Measurements from ENCODE around the gene MRPL11. TPM values are rescaled to one million over a fixed set of nuclear protein-coding genes. Genes with fewer than 3 reads are reported as not detected.
A peak's percentile ranks its signal among the peaks of the same experiment; 100 is the strongest.

MRPL11 gene
- total and polyA plus RNA-seq, 2 of the 13 experiments (the other 11 are each of a cell fraction or from before 2014, with no cell fraction given) = 72.9 to 176 TPM

DNA sequence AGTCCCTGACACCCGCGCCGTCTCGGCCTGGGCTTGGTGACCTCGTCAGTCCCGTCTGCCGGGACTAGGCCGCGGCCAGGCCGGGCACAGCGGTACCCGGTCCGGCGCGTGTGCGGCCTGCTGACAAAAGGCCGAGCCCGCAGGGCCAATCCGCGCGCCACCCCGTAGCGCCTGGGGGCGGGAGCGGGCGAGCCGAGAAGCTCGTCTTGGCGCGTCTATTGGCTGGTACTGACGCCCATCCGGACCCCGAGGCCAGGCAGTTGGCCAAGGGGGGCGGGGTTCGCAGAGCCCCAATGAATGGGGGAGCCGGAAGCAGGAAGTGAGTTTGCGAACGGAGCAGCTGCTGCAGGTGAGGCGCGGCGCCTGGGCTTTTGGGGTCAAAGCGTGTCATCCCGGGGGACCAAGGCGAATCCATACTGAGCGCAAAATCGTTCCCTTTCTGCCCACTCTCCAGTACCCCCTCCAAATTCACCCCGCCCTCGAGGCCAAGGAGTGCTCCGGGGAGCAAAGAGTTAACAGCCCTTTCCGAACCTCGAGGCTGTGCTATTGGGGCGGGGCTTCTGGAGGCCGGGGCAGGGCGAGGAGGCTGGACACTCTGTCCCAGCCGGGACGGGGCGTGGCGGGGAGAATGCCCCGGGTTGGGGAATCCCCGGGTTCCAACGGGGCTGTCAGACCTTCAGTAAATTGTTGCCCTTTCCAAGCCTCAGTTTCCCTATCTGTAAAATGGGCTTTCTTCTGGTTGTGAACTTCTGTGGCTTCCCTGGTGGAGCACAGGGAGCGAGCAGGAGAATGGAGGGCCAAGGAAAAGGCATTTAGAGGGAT is 41.7 kb upstream of the MRPL11 start, which contains the start of gene DPP3 (continued):
- 0 out of 2 replicates have a peak, but pooled peaks have one; percentile 29 for TF ChIP-seq RARA (CRISPR knock-in tag; IDR thresholded peaks at IDR 0.05)
- TF ChIP-seq BORCS8-MEF2B (CRISPR knock-in tag; IDR thresholded peaks at IDR 0.05) = peak; percentile 94
- TF ChIP-seq MED1 (CRISPR knock-in tag; IDR thresholded peaks at IDR 0.05) = no peak; the same call in none of the 2 replicates
- TF ChIP-seq, protein P1, sequence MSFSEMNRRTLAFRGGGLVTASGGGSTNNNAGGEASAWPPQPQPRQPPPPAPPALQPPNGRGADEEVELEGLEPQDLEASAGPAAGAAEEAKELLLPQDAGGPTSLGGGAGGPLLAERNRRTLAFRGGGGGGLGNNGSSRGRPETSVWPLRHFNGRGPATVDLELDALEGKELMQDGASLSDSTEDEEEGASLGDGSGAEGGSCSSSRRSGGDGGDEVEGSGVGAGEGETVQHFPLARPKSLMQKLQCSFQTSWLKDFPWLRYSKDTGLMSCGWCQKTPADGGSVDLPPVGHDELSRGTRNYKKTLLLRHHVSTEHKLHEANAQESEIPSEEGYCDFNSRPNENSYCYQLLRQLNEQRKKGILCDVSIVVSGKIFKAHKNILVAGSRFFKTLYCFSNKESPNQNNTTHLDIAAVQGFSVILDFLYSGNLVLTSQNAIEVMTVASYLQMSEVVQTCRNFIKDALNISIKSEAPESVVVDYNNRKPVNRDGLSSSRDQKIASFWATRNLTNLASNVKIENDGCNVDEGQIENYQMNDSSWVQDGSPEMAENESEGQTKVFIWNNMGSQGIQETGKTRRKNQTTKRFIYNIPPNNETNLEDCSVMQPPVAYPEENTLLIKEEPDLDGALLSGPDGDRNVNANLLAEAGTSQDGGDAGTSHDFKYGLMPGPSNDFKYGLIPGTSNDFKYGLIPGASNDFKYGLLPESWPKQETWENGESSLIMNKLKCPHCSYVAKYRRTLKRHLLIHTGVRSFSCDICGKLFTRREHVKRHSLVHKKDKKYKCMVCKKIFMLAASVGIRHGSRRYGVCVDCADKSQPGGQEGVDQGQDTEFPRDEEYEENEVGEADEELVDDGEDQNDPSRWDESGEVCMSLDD (CRISPR knock-in tag; IDR thresholded peaks at IDR 0.05; ENCODE audit: borderline replicate concordance) = peak; percentile 76; the same call in 1 of the 2 replicates
- peak; percentile 96 for TF ChIP-seq NFYB (CRISPR knock-in tag; IDR thresholded peaks at IDR 0.05)
- peak; percentile 35; the same call in 1 of the 2 replicates for TF ChIP-seq ZNF614 (CRISPR knock-in tag; IDR thresholded peaks at IDR 0.05; ENCODE audit: borderline replicate concordance)
- no peak for TF ChIP-seq MED8 (CRISPR knock-in tag; IDR thresholded peaks at IDR 0.05; ENCODE audit: insufficient replicate concordance)
- TF ChIP-seq HOXA5 (CRISPR knock-in tag; IDR thresholded peaks at IDR 0.05) = 0 out of 2 replicates have a peak, but pooled peaks have one; percentile 12
- peak; percentile 61 for TF ChIP-seq CREM (IDR thresholded peaks at IDR 0.05)
- TF ChIP-seq CREM (CRISPR knock-in tag; IDR thresholded peaks at IDR 0.05) = no peak
- TF ChIP-seq, protein P2, sequence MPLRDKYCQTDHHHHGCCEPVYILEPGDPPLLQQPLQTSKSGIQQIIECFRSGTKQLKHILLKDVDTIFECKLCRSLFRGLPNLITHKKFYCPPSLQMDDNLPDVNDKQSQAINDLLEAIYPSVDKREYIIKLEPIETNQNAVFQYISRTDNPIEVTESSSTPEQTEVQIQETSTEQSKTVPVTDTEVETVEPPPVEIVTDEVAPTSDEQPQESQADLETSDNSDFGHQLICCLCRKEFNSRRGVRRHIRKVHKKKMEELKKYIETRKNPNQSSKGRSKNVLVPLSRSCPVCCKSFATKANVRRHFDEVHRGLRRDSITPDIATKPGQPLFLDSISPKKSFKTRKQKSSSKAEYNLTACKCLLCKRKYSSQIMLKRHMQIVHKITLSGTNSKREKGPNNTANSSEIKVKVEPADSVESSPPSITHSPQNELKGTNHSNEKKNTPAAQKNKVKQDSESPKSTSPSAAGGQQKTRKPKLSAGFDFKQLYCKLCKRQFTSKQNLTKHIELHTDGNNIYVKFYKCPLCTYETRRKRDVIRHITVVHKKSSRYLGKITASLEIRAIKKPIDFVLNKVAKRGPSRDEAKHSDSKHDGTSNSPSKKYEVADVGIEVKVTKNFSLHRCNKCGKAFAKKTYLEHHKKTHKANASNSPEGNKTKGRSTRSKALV (CRISPR knock-in tag; IDR thresholded peaks at IDR 0.05) = no peak
- no peak for TF ChIP-seq NONO (IDR thresholded peaks at IDR 0.05)
- no peak; the same call in 1 of the 2 replicates for TF ChIP-seq NONO (CRISPR knock-in tag; conservative IDR thresholded peaks at IDR 0.05)
- peak; percentile 79 for TF ChIP-seq PHF21A (CRISPR knock-in tag; IDR thresholded peaks at IDR 0.05)
- TF ChIP-seq U2AF1 (optimal IDR thresholded peaks at IDR 0.05; ENCODE audit: low read depth, low read length) = no peak
- TF ChIP-seq ZNF331 (CRISPR knock-in tag; IDR thresholded peaks at IDR 0.05) = peak; percentile 42; the same call in 1 of the 2 replicates
- no peak for TF ChIP-seq NCOA1 (CRISPR knock-in tag; IDR thresholded peaks at IDR 0.05)
- TF ChIP-seq, protein P3, sequence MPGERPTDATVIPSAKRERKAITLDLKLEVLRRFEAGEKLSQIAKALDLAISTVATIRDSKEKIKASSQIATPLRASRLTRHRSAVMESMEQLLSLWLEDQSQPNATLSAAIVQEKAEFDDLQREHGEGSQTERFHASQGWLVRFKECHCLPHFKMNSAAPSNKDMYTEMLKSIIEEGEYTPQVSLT (CRISPR knock-in tag; IDR thresholded peaks at IDR 0.05; ENCODE audit: borderline replicate concordance, low read depth) = no peak
- TF ChIP-seq, protein P4, sequence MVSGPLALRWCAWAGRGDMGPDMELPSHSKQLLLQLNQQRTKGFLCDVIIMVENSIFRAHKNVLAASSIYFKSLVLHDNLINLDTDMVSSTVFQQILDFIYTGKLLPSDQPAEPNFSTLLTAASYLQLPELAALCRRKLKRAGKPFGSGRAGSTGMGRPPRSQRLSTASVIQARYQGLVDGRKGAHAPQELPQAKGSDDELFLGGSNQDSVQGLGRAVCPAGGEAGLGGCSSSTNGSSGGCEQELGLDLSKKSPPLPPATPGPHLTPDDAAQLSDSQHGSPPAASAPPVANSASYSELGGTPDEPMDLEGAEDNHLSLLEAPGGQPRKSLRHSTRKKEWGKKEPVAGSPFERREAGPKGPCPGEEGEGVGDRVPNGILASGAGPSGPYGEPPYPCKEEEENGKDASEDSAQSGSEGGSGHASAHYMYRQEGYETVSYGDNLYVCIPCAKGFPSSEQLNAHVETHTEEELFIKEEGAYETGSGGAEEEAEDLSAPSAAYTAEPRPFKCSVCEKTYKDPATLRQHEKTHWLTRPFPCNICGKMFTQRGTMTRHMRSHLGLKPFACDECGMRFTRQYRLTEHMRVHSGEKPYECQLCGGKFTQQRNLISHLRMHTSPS (CRISPR knock-in tag; IDR thresholded peaks at IDR 0.05; ENCODE audit: low read depth) = no peak
- 0 out of 2 replicates have a peak, but pooled peaks have one; percentile 21 for TF ChIP-seq STAT5B (CRISPR knock-in tag; IDR thresholded peaks at IDR 0.05)
- TF ChIP-seq TCF12 (IDR thresholded peaks at IDR 0.05) = no peak
- TF ChIP-seq TCF12 (CRISPR knock-in tag; IDR thresholded peaks at IDR 0.05) = 0 out of 2 replicates have a peak, but pooled peaks have one; percentile 20
- peak; percentile 51 for TF ChIP-seq HIVEP1 (CRISPR knock-in tag; IDR thresholded peaks at IDR 0.05)
- TF ChIP-seq KDM6A (CRISPR knock-in tag; IDR thresholded peaks at IDR 0.05; ENCODE audit: low read depth) = no peak
- TF ChIP-seq ZNF543 (CRISPR knock-in tag; IDR thresholded peaks at IDR 0.05) = no peak

All from HepG2 (cell line).